ENCODE data around the gene RERE. TPM values are rescaled to one million over a fixed set of nuclear protein-coding genes. Genes with fewer than 3 reads are reported as not detected.

RERE gene
- total RNA-seq, 1 donor from 2014 or later: 124 TPM

DNA sequence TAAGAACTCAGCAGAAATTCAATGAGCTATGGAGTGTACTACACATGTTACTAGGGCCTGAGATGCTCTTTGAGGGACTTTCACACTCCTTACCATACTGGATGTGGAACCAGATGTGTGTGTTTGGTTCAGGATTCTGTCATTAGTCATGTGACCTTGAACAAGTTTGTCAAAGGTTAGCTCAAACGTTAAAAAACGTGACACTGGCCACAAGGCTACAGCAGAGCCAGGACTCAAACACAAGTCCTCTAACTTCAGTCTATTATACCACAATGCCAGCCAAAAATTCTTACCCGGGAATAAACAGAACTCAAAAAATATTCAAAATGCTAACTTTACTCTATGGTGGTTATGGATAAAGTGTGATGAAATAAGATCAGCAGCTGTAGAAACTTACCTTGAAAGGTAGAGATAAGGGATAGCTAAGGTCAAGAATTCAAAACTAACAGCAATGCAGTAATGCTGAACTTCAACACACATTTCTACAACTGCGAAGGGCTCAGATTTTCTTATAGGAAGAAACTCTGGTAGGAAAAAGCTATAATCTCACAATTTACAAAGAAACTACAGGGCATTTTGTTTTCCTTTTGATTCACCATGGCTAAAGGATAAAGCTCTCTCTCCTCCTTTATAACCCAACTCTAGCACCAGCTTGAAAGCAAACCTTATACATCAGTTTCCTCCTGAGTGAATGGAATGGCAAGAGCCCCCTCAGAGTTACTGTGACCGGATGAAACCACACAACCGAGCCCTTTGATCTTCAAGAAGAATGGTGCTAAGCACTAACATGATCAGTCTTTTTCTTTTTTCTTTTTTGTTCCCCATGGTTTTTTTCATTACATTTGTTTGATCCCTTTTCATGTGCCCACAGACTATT is 265.6 kb downstream of the RERE start:
- Mint-ChIP-seq H3K4me1 (ENCODE audit: low read depth, unreplicated experiment) (peaks cover 13% of the 10 kb centered on the region), H3K36me3 (ENCODE audit: low read depth, unreplicated experiment) (peaks cover 12% of the 10 kb centered on the region), H3K9me3 (ENCODE audit: unreplicated experiment) (no peaks in the 10 kb centered on the region), H3K4me3 (ENCODE audit: unreplicated experiment) (no peak overlapping the region), H3K27ac (ENCODE audit: unreplicated experiment) (no peak overlapping the region), H3K27me3 (ENCODE audit: low read depth, unreplicated experiment) (no peaks in the 10 kb centered on the region)
- no peaks in the 10 kb centered on the region for H3K36me3 ChIP-seq (ENCODE audit: insufficient read depth, low read length)
- no peak overlapping the region for H3K4me2 ChIP-seq (ENCODE audit: low read length)
- no peak for TF ChIP-seq EZH2 (IDR thresholded peaks at IDR 0.05; ENCODE audit: insufficient read depth, low read length)
- TF ChIP-seq, protein P1, sequence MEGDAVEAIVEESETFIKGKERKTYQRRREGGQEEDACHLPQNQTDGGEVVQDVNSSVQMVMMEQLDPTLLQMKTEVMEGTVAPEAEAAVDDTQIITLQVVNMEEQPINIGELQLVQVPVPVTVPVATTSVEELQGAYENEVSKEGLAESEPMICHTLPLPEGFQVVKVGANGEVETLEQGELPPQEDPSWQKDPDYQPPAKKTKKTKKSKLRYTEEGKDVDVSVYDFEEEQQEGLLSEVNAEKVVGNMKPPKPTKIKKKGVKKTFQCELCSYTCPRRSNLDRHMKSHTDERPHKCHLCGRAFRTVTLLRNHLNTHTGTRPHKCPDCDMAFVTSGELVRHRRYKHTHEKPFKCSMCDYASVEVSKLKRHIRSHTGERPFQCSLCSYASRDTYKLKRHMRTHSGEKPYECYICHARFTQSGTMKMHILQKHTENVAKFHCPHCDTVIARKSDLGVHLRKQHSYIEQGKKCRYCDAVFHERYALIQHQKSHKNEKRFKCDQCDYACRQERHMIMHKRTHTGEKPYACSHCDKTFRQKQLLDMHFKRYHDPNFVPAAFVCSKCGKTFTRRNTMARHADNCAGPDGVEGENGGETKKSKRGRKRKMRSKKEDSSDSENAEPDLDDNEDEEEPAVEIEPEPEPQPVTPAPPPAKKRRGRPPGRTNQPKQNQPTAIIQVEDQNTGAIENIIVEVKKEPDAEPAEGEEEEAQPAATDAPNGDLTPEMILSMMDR (IDR thresholded peaks at IDR 0.05; ENCODE audit: insufficient read depth, low read depth, low read length): no peak
- no peak overlapping the region for H3K27ac ChIP-seq (ENCODE audit: low read depth, low read length)
- H3K9ac ChIP-seq (ENCODE audit: low read length): no peak overlapping the region
- DNase-seq (ENCODE audit: low read depth): no peak
- peaks cover 8% of the 10 kb centered on the region for H3K4me1 ChIP-seq (ENCODE audit: insufficient read depth, low read length)
- FAIRE-seq: no peak
- H3K79me2 ChIP-seq (ENCODE audit: insufficient read depth, low read length): peaks cover 11% of the 10 kb centered on the region
- H3K4me3 ChIP-seq (ENCODE audit: insufficient read depth, low read depth, low read length): no peak overlapping the region
- H3K27me3 ChIP-seq (ENCODE audit: insufficient read depth, low read length): no peaks in the 10 kb centered on the region
- no peak overlapping the region for H2AFZ ChIP-seq (ENCODE audit: low read depth, low read length)
- no peaks in the 10 kb centered on the region for H3K9me3 ChIP-seq (ENCODE audit: insufficient read depth, low read depth, low read length)
- H4K20me1 ChIP-seq (ENCODE audit: insufficient read depth, low read length): peaks cover 18% of the 10 kb centered on the region

DNA sequence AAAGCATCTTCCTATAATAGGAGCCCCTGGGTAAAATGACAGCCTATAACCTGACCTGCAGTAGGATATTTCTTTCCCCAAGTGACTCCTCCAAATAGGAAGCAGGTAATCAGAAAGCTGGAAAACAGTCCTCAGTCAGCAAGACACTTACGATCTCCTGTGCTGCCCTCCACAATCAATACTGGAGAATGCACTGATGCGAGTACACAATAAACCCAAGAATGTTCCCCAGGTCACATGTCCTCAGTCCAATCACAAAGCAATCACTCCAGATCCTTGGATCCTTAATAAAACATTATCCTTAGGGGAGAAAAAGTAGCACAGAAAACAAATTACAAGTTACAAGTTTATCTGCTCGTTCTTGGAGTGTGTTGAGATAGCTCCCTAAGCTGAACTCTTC is 266.4 kb downstream of the RERE start:
- Histone ChIP-seq H3K4me1 (ENCODE audit: insufficient read depth, low read length) (peaks cover 8% of the 10 kb centered on the region), H3K27me3 (ENCODE audit: insufficient read depth, low read length) (no peaks in the 10 kb centered on the region), H3K4me3 (ENCODE audit: insufficient read depth, low read depth, low read length) (no peak overlapping the region), H3K9me3 (ENCODE audit: insufficient read depth, low read depth, low read length) (no peaks in the 10 kb centered on the region), H4K20me1 (ENCODE audit: insufficient read depth, low read length) (peaks cover 18% of the 10 kb centered on the region), H3K79me2 (ENCODE audit: insufficient read depth, low read length) (peaks cover 11% of the 10 kb centered on the region), H3K27ac (ENCODE audit: low read depth, low read length) (no peak overlapping the region), H2AFZ (ENCODE audit: low read depth, low read length) (no peak overlapping the region), H3K4me2 (ENCODE audit: low read length) (no peak overlapping the region), H3K9ac (ENCODE audit: low read length) (no peak overlapping the region), H3K36me3 (ENCODE audit: insufficient read depth, low read length) (no peaks in the 10 kb centered on the region)
- no peaks in the 10 kb centered on the region for H3K27me3 Mint-ChIP-seq (ENCODE audit: low read depth, unreplicated experiment)
- TF ChIP-seq EZH2 (IDR thresholded peaks at IDR 0.05; ENCODE audit: insufficient read depth, low read length): no peak
- TF ChIP-seq, protein P1 (IDR thresholded peaks at IDR 0.05; ENCODE audit: insufficient read depth, low read depth, low read length): no peak
- H3K4me1 Mint-ChIP-seq (ENCODE audit: low read depth, unreplicated experiment): peaks cover 13% of the 10 kb centered on the region
- DNase-seq (ENCODE audit: low read depth) (no peak), FAIRE-seq (peak; percentile 23)
- no peaks in the 10 kb centered on the region for H3K9me3 Mint-ChIP-seq (ENCODE audit: unreplicated experiment)
- peaks cover 10% of the 10 kb centered on the region for H3K36me3 Mint-ChIP-seq (ENCODE audit: low read depth, unreplicated experiment)
- peak overlapping the region; percentile 59 for H3K27ac Mint-ChIP-seq (ENCODE audit: unreplicated experiment)
- no peak overlapping the region for H3K4me3 Mint-ChIP-seq (ENCODE audit: unreplicated experiment)

DNA sequence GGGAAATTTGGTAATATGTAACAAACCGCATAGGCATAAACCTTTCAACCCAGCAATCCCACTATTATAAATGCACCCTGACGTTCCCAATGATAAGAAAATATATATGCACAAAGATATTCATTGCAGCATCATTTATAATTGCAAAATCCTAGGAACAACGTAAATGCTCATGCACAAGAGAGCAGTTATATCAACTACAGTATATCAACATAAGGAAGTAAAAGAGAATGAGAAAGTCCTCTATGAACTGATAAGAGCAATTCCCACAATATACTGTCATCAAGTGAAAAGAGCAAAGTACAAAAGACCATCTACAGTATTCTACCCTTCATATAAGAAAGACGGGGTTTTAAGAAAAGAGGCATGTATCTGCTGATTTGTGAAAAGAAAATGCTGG is 269.6 kb downstream of the RERE start:
- H3K9me3 ChIP-seq (ENCODE audit: insufficient read depth, low read depth, low read length): no peaks in the 10 kb centered on the region
- peaks cover 6% of the 10 kb centered on the region for H3K4me1 Mint-ChIP-seq (ENCODE audit: low read depth, unreplicated experiment)
- no peaks in the 10 kb centered on the region for H3K27me3 Mint-ChIP-seq (ENCODE audit: low read depth, unreplicated experiment)
- no peaks in the 10 kb centered on the region for H3K4me1 ChIP-seq (ENCODE audit: insufficient read depth, low read length)
- TF ChIP-seq, protein P1 (IDR thresholded peaks at IDR 0.05; ENCODE audit: insufficient read depth, low read depth, low read length): no peak
- no peak for TF ChIP-seq EZH2 (IDR thresholded peaks at IDR 0.05; ENCODE audit: insufficient read depth, low read length)
- peaks cover 2% of the 10 kb centered on the region for H3K79me2 ChIP-seq (ENCODE audit: insufficient read depth, low read length)
- H3K27me3 ChIP-seq (ENCODE audit: insufficient read depth, low read length): no peaks in the 10 kb centered on the region
- H3K4me3 ChIP-seq (ENCODE audit: insufficient read depth, low read depth, low read length): no peak overlapping the region
- no peak overlapping the region for H3K4me2 ChIP-seq (ENCODE audit: low read length)
- no peaks in the 10 kb centered on the region for H3K36me3 ChIP-seq (ENCODE audit: insufficient read depth, low read length)
- H3K36me3 Mint-ChIP-seq (ENCODE audit: low read depth, unreplicated experiment): peaks cover 14% of the 10 kb centered on the region
- H3K9ac ChIP-seq (ENCODE audit: low read length): no peak overlapping the region
- H3K9me3 Mint-ChIP-seq (ENCODE audit: unreplicated experiment): no peaks in the 10 kb centered on the region
- H3K4me3 Mint-ChIP-seq (ENCODE audit: unreplicated experiment): no peak overlapping the region
- H2AFZ ChIP-seq (ENCODE audit: low read depth, low read length): no peak overlapping the region
- H3K27ac ChIP-seq (ENCODE audit: low read depth, low read length): no peak overlapping the region
- FAIRE-seq (peak; percentile 39), DNase-seq (ENCODE audit: low read depth) (no peak)
- H3K27ac Mint-ChIP-seq (ENCODE audit: unreplicated experiment): no peak overlapping the region
- H4K20me1 ChIP-seq (ENCODE audit: insufficient read depth, low read length): peaks cover 12% of the 10 kb centered on the region
